Gastroesophageal sphincter (tissue), 3 donors: Measurements from ENCODE around the gene NRF1.

Experiments
- CTCF ChIP-seq, 4 experiments: fragments of 200-600 bp in 2 of 4; fragments of 450-650 bp in 2 of 4; sonication (generic) in 1 of 4; IDR thresholded peaks; one replicate each; pipeline ENCODE4 v1.5.1; 2017 to 2019; ENCODE audit warnings: antibody characterized with exemption in 4 of 4, mild to moderate bottlenecking in 2 of 4, moderate library complexity in 2 of 4
- EP300 ChIP-seq: sonication (generic); formaldehyde crosslinking; IDR thresholded peaks from one replicate; pipeline ENCODE4 v1.6.1; 2017; ENCODE audit warnings: antibody characterized with exemption, mild to moderate bottlenecking
- POLR2A ChIP-seq, 2 donors: fragments of 450-650 bp; IDR thresholded peaks; one replicate each; pipeline ENCODE4 v1.6.1; 2017; ENCODE audit warnings: antibody characterized with exemption in 2 of 2, mild to moderate bottlenecking in 2 of 2, moderate library complexity in 1 of 2
- POLR2AphosphoS5 ChIP-seq: sonication (generic); formaldehyde crosslinking; IDR thresholded peaks from one replicate; pipeline ENCODE4 v1.6.1; 2017; ENCODE audit warnings: antibody characterized with exemption

GRCh38 chr7:129765352-129765751, 153.8 kb downstream of the NRF1 start:
- no peak for TF ChIP-seq POLR2AphosphoS5
- no peak for TF ChIP-seq CTCF (IDR thresholded peaks at IDR 0.05)
- TF ChIP-seq EP300 = no peak
- TF ChIP-seq POLR2A (IDR thresholded peaks at IDR 0.05) = no peak
